GM10266 (cell line): Measurements from ENCODE around the gene PACS2.
"Not testable (repeated sequence)": the region's sequence is repeated elsewhere in the genome, so short reads cannot be mapped to it uniquely, and the experiment has no call there.

ENCODE experiments used
- DNase-seq: peaks from one replicate; pipeline ENCODE4 v3.0.0; 2012; ENCODE audit errors: extremely low spot score
- CTCF ChIP-seq: IDR thresholded peaks from 2 replicates; pipeline ENCODE4 v1.5.1; 2012; ENCODE audit warnings: mild to moderate bottlenecking, low read depth; ENCODE audit not compliant: control insufficient read depth, insufficient read depth; ENCODE audit errors: missing control alignments

Gene PACS2

GRCh38 chr14:105301103-105301914 lies 13.2 kb upstream of the PACS2 start:
- TF ChIP-seq CTCF: no peak
- DNase-seq: peak; percentile 100

- not testable (repeated sequence) for DNase-seq
Observed at GRCh38 chr14:105301915-105302249, 12.7 kb upstream of the PACS2 start.

- TF ChIP-seq CTCF: no peak
- no peak for DNase-seq
Observed at GRCh38 chr14:105303949-105304348, 10.6 kb upstream of the PACS2 start.

- TF ChIP-seq CTCF: no peak
Observed at GRCh38 chr14:105304565-105304964, 10.0 kb upstream of the PACS2 start.

GRCh38 chr14:105305345-105305744 lies 9.2 kb upstream of the PACS2 start:
- no peak for TF ChIP-seq CTCF
- no peak for DNase-seq

More at GRCh38 chr14:105304565-105304964, 10.0 kb upstream of the PACS2 start:
- no peak for DNase-seq

GRCh38 chr14:105305791-105306190 lies 8.8 kb upstream of the PACS2 start:
- TF ChIP-seq CTCF: no peak
- DNase-seq: no peak

GRCh38 chr14:105307052-105307727 lies 7.4 kb upstream of the PACS2 start:
- no peak for TF ChIP-seq CTCF
- no peak for DNase-seq
